HG03135 (cell line): ENCODE measurements around the gene MRPS11.
"Not testable (repeated sequence)": the region's sequence is repeated elsewhere in the genome, so short reads cannot be mapped to it uniquely, and the experiment has no call there.

ENCODE experiments used
- ATAC-seq: cut with Tn5 transposase; IDR thresholded peaks from one replicate; pipeline ENCODE4 v1.9.1; 2021; ENCODE audit warnings: mild to moderate bottlenecking, moderate library complexity; ENCODE audit not compliant: unreplicated experiment

MRPS11 gene

DNA sequence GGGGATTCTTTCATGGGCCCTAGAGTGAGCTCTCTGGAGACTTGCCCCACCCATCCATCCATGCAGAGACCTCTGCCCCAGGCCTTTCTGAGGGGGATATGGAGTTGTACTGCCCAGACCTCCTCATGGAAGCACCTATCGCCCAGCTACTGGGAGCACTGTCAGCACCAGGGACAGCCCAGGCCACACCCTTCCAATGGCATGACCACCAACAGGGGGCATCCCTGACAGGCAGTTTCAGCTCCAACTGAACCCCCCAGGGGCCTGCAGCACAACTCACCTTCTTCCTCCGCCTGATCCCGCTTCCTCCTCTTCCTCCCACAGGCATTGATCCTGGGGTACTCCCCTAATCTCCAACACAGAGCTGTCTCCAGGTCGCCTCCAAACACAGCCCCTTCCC, 21.8 kb downstream of the MRPS11 start:
- no peak for ATAC-seq

- ATAC-seq: no peak
Measured at GRCh38 chr15:88490036-88490435, 22.5 kb downstream of the MRPS11 start.

GRCh38 chr15:88491158-88491557, 23.6 kb downstream of the MRPS11 start:
- no peak for ATAC-seq

- ATAC-seq: no peak
Measured at GRCh38 chr15:88493844-88494243, 26.3 kb downstream of the MRPS11 start.

GRCh38 chr15:88497109-88497765, 29.7 kb downstream of the MRPS11 start:
- no peak for ATAC-seq

- ATAC-seq: no peak
Measured at GRCh38 chr15:88498996-88499395, 31.5 kb downstream of the MRPS11 start.

DNA sequence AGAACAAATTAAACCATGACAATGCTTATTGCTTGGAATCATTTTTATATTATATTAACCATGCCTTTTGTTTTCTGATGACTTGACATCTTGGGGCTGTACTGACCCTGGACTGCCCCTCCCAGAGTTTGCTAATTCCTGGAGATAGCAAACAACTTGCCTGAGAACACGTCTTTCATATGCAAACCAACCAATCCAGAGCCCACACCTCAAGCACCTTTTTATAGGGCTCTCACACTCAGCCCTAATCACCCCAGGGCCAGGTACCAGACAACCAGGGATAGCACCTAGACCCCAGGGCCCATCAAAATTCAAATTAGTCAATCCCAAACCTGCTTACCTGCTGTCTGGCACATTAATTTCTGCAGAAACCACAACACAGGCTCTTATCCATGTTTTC, 36.9 kb downstream of the MRPS11 start:
- no peak for ATAC-seq

DNA sequence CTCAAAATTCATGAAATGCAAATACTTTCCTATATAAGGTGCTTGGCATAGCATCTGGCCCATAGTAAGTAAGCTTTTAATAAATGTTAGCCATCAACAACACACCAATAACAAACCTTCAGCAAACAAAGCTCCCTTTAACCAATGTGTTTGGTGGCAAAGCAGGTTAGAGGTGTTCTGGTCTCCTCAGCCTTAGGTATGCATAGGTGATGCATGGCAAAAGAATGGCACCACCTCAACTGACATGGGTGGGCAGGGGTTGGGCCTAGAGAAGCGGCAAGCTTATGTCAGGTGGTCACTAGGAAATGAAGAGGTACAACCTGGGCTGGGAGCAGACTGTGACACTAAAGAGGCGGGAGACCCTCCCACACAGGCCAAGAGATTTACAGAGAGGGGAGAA, 38.2 kb downstream of the MRPS11 start:
- no peak for ATAC-seq

GRCh38 chr15:88506628-88507027, 39.1 kb downstream of the MRPS11 start:
- no peak for ATAC-seq

DNA sequence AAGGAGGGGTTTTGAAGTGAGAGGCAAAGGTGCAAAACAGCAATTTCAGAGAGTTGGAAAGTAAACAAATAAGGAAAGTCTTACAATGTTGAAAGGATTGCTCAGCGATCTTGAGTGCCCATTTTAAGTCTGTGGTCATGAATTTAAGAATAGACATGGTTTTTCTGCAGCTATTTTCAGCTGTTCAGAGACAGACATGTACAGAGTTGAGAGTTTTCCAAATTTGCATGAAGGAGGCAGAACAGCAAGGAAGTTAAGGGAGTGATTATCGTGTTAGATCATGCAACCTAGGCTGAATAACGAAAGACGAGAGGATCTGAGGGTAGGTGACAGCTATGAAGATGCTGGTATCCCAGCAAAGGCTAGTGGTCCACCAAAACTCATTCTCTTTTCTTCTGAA, 41.8 kb downstream of the MRPS11 start:
- ATAC-seq: no peak

- ATAC-seq: no peak
Measured at GRCh38 chr15:88509964-88510363, 42.5 kb downstream of the MRPS11 start.

DNA sequence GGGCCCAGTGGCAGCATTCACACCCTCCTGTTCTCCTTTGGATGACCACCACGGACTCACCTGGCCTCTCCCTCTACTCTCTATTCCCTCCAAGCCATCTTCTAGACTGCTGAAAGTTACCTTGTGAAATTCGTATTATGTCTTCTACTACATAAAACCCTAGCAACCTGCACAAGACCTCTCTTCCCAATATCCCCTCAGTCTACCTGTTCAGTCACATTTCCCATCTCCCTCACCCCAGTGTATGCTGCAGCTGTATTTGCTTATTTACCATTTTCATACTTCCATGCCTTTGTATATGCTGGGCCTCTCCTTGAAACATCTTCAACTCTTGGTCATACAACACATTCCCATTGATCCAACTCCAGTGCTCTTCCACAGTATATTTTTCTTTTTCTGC, 43.7 kb downstream of the MRPS11 start:
- ATAC-seq: no peak

GRCh38 chr15:88512078-88512477, 44.6 kb downstream of the MRPS11 start:
- no peak for ATAC-seq

- no peak for ATAC-seq
Measured at GRCh38 chr15:88512601-88513000, 45.1 kb downstream of the MRPS11 start.

DNA sequence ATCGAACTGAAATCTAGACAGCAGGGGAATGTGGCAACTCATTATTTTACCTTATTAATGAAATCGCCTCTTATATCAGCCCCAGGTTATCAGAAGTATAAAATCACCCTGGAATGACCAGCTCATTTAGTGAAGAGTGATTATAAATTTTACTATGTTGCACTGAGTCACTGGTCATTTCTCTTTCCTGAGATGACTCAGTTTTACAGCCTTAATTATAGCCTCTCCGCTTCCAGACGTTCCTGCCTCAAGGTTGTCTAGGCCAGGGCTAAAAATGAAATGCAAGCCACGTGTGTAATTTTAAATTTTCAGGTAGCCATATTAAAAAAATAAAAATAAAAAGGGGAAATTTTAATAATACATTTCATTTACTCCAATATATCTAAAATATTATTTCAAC, 45.7 kb downstream of the MRPS11 start:
- ATAC-seq: no peak

DNA sequence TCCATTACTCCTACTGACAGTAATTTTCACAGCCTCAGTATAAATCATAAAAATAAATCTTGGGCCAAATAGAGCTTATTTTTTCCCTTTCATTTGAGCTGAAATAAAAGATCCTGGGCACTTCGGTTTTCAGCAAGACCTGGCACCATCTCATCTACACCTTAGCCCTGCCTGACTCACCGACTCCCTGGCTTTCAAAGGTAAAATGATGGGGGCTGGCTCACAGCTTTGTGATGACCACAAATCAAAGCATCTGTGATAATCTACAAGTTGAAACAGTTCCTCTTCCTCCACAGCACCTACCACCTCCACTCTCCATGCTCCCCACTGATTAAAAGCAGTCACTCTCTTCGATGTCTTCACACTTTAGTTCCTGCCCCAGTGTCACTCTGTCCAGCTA, 51.4 kb downstream of the MRPS11 start:
- ATAC-seq: no peak

- not testable (repeated sequence) for ATAC-seq
Measured at GRCh38 chr15:88524094-88524493, 56.6 kb downstream of the MRPS11 start.

- ATAC-seq: no peak
Measured at GRCh38 chr15:88525418-88525817, 57.9 kb downstream of the MRPS11 start.

DNA sequence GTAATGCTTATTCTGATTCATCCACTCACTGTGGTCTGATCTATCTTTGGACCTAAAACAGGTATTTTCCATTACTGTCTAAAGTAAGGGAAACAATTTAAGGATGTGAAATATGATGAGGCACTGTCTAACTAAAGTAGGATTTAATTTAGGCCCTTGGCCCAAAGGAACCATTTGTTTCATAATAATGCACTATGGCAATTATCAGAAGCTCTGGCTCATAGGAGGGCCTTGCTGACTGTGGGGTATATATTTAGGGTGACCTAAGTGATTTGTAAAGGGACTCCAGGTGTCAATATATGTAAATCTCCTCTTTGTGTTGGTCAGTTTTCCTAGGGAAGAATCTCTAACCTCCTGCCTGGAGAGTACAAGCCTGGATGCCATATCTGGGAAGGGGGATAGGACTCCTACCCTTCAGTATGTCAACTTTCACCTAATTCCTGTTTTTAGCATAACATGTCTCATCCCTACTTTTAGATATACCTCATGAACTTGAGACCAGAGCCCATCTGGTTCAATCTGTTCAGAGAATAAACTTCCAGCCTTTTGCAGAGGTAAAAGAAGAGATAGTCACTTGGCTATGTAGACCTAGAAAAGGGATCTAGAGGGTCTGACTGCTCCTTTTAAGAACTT, 58.9 kb downstream of the MRPS11 start:
- no peak for ATAC-seq

DNA sequence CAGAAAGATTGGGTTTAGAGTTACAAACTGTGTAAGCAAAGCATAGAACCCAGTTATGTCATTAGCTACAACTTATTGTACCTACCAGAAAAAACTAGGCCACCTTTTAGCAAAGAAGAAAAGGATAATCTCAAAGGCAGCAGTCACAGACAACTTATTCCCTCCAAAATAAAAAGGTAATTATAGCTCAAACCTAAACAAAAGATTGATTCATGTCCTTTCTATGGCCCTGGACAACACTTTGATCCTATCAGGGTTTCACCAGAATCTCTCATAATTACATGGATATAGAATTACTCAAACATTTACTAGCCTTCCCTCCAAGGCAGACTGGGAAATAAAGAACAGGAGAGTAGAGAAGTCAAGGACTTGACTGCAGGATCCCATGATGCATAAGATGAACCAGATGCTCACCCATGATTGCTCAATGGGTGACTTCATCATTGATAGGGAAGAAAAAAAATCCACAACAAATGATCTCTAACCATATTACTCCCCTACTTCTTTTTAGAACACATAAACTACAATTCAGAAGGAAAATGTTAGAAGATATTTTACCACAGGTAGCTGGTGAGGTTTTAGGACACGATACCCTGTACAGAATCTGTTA, 61.6 kb downstream of the MRPS11 start:
- ATAC-seq: no peak
